Vagina (tissue), 2 donors: ENCODE measurements around the gene BLACAT1.
"Not testable (repeated sequence)": the region's sequence is repeated elsewhere in the genome, so short reads cannot be mapped to it uniquely, and the experiment has no call there.

ENCODE experiments used
- POLR2AphosphoS5 ChIP-seq, 2 donors: sonication (generic); formaldehyde crosslinking; IDR thresholded peaks; one replicate each; pipeline ENCODE4 v1.9.0; 2017; ENCODE audit warnings: antibody characterized with exemption in 2 of 2, mild to moderate bottlenecking in 2 of 2, low read depth in 1 of 2; ENCODE audit not compliant: insufficient read depth in 1 of 2
- TF ChIP-seq, protein P1 (sequence below), 3 experiments: fragments of 450-650 bp in 2 of 3; fragments of 200-600 bp in 1 of 3; sonication (generic) in 1 of 3; IDR thresholded peaks; one replicate each; pipeline ENCODE4 v1.5.1; 2017 to 2019; ENCODE audit warnings: antibody characterized with exemption in 3 of 3, mild to moderate bottlenecking in 2 of 3, moderate library complexity in 2 of 3

DNA sequence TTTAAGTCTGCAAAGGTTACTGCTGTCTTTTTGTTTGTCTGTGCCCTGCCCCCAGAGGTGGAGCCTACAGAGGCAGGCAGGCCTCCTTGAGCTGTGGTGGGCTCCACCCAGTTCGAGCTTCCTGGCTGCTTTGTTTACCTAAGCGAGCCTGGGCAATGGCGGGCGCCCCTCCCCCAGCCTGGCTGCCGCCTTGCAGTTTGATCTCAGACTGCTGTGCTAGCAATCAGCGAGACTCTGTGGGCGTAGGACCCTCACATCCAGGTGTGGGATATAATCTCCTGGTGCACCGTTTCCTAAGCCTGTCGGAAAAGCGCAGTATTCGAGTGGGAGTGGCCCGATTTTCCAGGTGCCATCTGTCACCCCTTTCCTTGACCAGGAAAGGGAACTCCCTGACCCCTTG lies 49.6 kb downstream of the BLACAT1 start:
- TF ChIP-seq, protein P1, sequence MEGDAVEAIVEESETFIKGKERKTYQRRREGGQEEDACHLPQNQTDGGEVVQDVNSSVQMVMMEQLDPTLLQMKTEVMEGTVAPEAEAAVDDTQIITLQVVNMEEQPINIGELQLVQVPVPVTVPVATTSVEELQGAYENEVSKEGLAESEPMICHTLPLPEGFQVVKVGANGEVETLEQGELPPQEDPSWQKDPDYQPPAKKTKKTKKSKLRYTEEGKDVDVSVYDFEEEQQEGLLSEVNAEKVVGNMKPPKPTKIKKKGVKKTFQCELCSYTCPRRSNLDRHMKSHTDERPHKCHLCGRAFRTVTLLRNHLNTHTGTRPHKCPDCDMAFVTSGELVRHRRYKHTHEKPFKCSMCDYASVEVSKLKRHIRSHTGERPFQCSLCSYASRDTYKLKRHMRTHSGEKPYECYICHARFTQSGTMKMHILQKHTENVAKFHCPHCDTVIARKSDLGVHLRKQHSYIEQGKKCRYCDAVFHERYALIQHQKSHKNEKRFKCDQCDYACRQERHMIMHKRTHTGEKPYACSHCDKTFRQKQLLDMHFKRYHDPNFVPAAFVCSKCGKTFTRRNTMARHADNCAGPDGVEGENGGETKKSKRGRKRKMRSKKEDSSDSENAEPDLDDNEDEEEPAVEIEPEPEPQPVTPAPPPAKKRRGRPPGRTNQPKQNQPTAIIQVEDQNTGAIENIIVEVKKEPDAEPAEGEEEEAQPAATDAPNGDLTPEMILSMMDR (IDR thresholded peaks at IDR 0.05) = not testable (repeated sequence)
- TF ChIP-seq POLR2AphosphoS5 (IDR thresholded peaks at IDR 0.05; ENCODE audit: insufficient read depth in 1 of 2, low read depth in 1 of 2) = not testable (repeated sequence)
